COR-L47 (cell line): ENCODE measurements around the gene CD96.
A peak's percentile ranks its signal among the peaks of the same experiment; 100 is the strongest.

ENCODE experiments used
- DNase-seq: peaks from one replicate; lab custom pipeline; 2025; lab: John Stamatoyannopoulos, UW

Gene CD96

DNA sequence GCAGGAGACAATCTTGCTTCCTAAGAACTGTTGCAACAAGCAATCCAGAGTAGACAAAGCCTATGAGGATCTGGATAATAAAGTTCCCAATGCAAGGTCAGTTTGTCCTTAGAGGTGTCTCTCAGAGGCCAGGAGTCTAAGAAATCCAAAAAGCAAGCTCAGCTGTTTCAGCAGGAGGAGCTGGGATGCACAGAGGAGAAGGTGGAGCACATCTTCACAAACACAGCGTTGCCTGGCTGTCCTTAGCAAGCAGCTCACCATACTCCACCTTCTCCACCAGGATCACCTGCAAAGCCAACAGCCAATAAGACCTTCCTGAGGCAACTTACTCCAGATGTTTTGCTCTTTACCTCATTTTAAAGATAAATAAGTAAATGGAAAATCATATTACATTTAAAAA is 52.8 kb downstream of the CD96 start:
- no peak for DNase-seq

DNA sequence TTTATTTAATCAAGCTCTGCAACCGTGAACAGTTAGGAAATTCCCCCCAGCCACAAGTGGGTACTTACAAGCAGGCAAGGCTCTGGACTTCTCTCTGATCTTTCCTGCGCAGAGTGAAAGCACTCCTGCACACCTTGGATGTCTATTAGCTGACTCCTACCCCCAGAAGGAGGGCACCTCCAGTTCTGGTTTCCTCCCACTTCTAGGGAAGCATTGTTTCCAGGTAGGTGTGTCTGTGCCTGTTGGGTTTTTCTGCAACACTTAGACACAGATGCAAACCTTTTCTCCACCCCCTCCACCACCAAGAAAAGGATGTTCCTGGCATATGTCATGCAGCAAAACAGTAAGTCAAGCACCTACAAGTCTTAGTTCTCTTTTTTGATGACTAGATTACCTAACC is 53.2 kb downstream of the CD96 start, which contains the start of gene ZBED2:
Gene ZBED2 (minus strand): TSS at position 115 of the 400 bp plus-strand sequence. CDS start 1,145 bp downstream, outside the sequence.
- DNase-seq, result no peak

DNA sequence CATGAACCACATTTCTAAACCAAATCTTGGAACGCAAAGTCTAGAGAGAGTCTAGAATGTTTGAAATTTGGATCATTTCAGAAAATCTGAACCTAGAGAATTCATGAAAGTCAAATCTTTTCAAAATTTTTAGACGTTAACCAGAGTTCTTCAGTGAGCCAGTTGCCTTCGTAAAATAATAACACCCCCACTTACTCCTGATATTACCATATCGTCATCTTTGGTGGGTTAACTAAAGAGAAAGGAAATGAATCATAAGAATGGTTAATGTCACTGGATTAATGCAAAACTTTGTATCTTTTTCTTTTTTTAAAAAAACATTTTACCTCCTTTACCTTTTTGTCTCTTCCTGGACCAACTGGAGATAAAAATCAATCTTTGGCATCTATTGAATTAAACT is 54.3 kb downstream of the CD96 start:
- DNase-seq, result no peak

DNA sequence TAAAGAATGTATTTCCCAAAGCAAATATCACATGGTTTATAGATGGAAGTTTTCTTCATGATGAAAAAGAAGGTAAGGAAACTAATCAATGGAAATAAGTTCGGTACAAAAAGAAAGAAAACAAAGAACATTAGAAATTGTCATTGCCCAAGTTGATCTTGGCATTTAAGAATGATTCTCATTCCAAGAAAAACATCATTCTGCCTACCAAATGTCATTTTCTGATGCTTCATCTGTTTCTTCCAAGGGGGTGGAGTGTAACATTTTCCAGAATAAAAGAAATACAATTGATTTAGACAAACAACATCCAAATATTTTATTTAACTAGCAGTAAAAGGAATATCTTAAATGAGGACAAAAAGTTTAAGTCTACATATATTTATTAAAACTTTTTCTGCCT is 56.1 kb downstream of the CD96 start:
- DNase-seq, result no peak

DNA sequence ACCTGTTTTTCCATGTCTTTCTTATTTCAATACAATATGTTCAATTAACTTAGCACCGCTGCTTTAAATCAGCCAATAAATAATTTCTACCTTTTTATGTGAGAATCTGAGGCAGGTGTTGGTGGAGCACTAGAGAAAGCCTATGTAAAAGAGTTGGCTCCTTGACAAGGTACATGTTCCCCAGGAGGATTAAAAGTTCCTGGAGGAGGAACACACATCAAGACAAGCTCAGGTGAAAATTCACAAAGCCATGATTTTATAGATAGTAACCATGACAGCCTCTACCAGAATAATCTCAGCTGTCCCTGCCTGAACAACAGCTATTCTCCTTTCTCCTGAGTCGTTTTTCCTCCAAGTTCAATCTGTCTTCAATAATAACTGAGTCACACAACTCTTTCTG is 56.6 kb downstream of the CD96 start:
- no peak for DNase-seq

DNA sequence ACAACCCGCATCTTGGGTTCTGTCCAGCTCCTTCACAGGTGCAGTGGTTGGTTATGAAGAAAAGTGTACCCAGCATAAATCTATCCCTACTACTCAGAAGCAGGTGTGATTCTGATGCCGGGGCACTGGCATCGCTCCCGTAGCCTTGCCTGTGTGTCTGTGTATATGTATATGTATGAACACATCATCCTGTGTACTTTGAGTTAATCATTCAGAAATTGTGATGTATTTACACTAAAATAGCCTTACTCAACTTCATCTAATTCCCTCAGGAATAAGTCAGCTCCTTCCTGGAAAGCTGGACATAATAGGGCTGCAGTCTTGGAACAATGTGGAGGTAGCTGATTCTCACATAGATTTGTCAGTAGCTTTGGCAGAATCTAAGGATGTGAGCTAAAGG is 59.8 kb downstream of the CD96 start:
- no peak for DNase-seq

DNA sequence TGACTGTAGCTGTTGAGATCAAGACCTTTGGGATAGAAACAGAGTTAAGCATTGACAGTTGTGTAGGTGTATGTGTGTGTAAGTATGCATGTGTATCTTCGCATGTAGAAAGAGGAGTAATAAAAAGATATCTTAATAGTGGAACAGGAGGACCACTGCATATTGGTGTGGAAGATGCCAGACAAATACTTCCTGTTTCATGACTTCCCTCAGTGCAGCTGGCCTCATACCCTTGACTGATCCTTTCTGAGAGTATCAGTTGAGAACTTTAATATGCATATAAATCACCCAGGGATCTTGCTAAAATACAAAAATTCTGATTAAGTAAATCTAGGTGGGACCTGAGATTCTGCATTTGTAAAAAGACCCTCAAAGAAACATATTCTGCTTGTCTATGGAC is 61.7 kb downstream of the CD96 start:
- no peak for DNase-seq

DNA sequence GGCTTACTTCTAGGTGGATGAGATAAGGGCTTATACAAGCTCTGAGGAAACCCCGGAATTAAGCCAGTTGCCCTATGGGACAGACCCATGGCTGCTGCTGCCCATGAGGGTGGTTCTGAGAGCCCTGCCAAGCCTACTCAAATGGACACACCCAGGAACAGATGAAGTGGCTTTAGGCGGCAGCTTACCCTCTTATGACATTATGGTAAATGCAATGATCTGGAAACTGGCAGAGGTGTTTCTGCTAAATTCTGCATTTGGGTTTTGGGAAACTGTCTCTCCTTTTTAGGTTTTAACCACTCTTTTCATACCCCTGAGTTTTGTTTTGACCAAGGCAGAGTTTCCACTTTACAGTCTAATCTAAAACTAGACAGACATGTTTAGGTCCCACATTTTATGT is 62.1 kb downstream of the CD96 start:
- no peak for DNase-seq

DNA sequence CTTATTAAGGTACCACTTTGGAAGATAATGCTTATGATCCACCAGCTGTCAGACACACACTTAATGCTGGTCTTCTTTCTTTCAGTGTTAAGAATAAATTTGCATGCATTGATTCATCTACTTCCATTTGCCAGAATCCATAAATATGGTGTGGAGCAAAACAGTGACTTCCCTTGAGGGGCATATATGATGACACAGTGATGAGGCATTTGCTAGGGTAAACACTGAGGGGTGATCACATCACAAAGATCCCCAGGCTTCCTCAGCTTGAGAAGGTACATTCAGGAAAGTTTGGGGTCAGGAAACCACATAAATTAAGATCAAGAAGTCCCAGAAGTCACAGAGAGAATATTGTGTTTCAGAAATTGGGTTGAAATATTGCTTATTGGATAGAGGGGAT is 63.0 kb downstream of the CD96 start:
- DNase-seq, result no peak

DNA sequence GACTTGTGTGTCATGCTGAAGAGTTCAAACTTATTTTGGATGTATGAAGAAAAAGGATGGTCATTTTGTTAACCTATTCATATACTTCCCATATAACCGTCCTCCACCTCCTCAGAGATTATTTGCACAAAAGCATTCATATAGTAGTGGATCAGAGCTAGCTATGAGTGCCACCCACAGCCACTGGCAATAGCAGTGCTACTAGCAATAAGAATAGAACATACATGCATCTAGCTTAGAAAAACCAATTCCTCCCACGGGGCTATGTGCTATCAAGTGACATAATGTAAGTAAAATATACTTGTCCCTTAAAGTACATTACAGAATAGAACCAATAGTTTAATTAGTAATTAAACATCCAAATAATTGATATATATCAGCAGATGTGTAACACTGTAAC is 63.5 kb downstream of the CD96 start:
- DNase-seq, result no peak

DNA sequence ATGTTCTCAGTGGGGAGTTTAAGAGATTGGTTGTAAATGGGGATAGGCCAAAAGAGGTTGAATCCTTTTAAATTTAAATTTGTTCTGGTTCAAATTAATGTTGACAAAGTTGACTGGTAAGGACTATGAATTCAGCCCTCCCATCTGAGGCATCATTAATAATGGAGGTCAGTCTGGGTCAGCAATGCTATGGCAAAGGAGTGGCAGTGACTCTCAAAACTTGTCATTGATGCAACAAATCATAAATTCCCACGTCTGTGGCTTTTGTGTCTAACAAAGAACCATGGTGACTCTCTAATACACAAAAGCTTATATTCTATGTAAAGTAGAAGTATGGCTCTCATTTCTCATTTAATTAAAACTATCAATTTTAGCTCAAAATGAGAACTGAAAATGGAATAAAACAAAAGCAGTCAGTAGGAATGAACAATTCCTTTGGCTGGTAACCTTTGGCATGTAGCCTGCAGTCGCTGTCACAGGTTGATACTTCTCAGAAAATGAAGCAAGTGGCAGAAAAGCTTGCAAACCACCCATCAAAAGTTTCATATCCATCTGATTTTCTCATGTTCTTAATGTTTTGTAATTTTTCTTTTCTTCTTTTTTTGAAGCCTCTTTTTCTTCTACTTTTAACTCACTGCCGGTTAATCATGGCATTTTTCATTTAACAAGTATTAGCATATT is 65.4 kb downstream of the CD96 start:
- no peak for DNase-seq

DNA sequence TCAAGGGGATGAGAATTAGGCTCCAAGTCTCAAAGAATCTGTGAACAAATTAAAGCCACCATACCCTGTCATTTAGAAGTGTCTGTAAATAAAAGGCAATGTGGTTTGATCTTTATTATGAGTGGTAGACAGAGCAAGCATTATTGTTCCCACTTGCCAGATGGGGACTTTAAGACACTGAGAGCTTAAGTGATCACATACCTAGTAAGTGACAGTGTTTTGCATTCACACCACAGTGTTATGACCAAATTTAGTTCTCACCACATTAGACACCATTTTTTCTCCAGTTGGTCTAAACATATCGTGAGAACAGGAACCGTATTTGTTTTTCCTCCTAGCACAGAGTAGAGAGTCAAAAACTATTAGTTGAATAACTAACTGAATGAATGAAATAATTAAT is 66.4 kb downstream of the CD96 start:
- DNase-seq, result no peak

DNA sequence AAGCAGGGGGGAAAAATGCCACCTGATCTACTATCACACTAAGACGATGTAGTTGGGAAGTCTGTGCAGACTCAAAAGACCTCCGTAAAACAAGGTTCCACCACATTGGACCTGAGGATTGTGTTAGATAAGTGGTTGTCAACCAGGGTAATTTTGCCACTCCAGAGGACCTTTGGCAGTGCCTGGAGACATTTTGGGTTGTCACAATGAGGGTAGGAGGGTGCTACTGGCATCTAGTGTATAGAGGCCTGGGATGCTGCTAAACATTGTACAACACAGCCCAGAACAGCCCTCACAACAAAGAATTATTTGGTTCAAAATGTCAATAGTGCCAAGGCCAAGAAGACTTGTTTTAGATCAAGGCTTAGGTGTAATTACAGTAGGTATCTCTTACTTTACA is 67.7 kb downstream of the CD96 start:
- no peak for DNase-seq

DNA sequence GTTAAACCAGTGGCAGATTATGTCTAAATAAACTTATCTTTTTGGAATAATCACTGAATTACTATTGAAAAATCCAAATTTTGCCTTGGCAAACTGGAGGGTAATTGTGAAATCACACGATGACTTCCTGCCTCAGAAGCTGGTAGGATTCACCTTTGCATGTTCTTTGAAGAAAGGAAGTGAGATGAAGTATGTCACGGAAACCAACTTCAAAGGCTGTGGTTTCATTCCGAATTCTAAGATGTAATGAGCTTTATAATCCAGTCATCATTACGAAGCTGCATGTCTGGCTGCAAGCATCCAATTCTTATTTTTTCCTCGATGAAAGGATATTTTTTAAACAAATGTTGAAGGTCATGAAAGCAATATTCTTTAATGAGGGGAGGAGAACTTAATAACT is 68.2 kb downstream of the CD96 start:
- DNase-seq, result no peak

DNA sequence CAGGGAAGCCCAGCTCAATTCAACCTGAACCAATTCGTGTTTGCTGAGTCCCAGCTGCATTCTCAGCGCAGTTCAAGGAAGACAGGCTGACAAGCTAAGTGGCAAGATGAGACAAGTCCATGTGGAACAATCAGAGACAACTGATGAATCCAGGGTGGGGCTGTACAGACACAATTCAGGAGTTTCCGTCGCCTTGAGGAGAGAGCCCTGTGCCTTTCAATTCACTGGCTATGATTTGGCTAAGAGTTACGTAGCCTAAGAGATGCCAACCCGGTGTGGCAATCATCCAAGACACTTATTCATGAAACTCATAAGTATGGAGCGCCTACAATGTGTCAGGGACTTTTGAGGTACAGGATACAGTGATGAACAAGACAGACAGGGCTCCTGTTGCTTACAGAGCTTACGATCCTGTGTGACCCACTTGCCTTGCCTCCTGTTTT is 68.6 kb downstream of the CD96 start:
- DNase-seq, result no peak

DNA sequence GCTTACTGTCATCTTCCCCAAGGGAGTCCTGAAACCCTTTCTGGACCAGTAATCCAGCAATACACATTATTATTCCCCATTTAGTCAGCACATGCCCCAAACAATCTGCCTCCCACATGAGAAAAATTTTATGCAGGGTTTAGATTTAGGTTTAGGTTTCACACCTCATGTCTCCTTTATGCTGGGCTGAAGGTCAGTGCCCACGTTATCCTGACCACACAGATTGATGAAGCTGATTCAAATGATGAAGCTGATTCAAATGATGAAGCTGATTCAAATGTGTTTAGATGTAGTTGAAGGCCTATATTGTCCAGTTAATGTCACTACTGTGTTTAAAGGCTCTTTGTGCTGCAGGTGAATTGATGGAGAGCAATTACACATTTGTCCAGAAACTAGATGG is 71.3 kb downstream of the CD96 start:
- DNase-seq, result no peak

DNA sequence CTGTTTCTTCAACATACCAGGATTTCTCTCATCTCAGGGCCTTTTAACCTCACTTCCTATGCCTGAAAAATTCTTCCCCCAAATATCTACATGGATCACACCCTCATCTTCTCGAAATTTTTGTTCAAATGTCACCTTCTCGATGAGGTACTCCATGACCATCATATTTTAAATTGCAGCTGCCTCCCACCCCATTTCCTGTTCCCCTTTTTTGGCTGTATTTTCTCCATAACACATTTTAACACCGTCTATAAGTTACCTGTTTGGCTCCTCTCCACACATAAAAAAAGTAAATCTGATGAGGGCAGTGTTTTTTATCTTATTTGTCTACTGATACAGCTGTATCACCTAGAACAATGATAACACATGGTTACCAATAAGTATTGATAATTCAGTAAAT is 73.9 kb downstream of the CD96 start:
- no peak for DNase-seq

DNA sequence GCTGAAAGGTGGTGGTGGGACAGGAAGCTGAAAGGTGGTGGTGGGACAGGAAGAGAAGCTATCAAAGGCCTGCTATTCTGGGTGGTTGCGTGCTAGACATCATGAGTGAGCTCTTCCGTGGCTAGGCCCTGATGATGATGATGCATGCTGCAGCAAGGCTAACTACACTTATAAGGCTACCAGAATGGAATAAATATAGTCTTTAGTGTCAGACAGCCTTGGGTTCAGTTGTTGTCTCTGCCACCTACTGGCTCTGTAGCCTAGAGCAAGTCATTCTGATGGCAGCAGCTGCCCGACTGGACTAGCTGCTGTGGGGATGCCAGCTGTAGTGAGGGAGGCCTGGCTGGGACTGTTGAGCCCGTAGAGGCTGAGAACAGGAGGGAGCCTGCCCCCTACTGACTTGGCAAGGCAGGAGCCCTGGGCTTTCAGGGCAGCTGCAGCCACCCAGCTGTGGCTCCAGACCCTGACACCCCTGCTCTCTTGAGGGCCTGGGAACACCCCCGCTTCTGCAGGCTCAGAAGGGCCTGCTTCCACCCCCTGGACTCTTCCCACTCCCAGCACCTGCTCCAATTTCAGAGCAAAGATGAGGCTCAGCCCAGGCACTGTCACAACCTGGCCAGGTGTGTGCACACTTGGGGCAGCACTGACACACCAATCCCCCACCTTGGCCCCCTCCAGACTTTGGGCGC is 74.6 kb downstream of the CD96 start:
- DNase-seq, result no peak

DNA sequence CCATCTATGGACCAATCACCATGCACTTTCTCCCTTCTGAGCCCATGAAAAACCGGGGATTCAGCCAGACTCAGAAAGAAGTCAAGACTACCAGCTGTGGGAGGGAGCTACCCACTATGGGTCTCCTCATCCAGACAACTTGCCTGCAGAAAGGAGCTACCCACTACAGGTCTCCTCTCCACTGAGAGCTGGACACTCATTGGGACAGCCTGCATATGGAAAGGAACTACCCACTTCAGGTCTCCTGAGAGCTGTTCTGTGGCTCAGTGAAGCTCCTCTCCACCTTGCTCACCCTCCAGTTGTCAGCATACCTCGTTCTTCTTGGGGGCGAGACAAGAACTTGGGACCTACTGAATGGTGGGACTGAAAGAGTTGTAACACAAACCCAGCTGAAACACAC is 75.4 kb downstream of the CD96 start:
- DNase-seq, result no peak

DNA sequence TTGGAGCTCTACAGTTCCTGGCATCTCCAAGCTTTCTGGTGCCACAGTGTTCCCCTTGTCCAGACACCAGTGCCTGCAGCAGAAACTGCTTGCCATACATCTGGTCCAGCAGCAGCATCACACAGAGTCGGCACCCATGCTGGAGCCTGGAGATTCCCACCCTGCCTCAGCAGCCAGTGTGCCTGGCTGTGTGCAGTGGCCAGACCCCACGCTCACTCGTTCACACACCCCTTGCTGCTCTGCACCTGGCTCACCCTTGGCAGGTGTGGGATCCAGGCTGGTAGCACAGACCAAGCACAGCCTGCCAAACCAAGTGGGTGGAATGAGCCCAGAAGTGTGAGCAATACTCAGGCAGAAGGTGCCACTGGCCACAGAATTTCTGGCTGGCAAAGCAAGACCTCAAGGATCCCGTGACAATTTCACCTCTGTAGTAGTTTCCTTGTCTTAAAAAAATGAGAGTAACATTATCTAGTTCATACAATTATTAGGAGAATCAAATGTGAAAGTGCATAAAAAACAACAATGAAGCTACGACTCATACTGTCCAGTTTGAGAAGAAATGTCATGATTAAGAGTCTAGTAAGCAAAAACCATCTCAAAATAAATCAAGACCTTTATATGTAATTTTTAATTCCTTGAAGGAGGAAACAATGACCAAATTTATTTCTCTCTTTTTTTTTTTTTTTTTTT is 76.1 kb downstream of the CD96 start:
- no peak for DNase-seq

DNA sequence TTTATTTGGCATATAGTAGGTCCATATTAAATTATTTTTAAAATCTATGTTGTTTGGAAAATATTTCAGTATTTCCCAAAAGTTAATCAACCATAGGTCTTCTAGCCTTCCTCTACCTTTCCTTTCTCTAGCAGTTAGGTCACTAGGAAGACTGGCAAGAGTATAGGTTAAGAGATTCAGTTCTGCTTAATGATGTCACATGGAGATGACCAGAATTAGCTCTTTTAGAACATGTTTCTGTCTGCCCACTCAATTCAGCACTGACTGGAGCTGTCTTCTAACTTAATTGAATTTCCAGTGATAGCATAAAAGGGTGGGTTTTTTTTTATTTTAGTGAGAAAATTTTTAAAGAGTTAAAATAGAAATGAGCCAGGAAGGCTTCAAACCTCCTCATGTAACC is 76.9 kb downstream of the CD96 start:
- no peak for DNase-seq

DNA sequence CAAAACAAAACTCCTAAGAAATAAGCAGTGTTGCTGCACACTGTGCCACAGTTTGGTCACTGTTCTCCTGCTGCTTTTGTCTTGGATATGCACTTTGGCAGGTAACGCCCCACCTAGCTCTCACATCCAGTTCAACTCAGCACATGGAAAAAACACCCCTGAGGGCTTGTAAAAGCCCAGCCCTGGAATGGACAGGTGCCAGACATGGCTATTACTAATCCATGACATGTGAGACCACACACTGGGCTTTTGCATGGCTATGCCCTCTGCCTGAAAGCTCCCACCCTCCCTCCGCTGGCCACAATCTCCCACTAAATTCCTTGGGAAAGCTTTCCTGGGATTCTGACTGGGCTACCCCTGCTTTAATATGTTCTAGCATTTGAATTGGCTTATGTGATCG is 77.8 kb downstream of the CD96 start:
- peak; percentile 33 for DNase-seq

DNA sequence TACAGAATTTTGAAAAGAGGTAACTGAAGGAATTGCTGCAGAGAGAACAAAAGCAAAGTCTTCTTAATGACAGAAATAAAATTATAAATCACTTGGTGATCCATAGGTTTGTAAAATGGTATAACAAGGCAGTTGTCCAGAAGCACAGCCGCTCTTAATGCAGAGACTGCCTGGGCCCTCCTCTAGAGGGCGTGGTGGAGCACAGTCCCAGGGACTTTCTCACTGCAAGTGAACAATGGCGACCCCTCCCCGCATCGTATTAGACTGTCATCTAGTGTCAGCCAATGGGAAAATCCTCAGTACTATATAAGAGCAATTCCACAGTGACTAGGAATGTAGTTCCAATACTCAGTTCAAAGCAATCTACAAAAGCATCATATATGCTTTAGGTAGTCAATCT is 79.5 kb downstream of the CD96 start:
- DNase-seq, result peak; percentile 10
